A673 (cell line): ENCODE measurements around the gene DNAH3. TPM values are rescaled to one million over a fixed set of nuclear protein-coding genes. Genes with fewer than 3 reads are reported as not detected.

ENCODE experiments used
- BruUV-seq: library from RNA; stranded (reverse); fragments of 400-500 nt; replicated peaks from 2 replicates; lab custom pipeline; 2021; lab: Mats Ljungman, UMichigan
- CTCF ChIA-PET: fragments of 300-600 bp; sonication (Branson Sonifier 250); formaldehyde crosslinking; loops from one replicate; lab custom pipeline; 2022; ENCODE audit warnings: antibody characterized with exemption; lab: Charles Lee
- POLR2A ChIA-PET: fragments of 300-600 bp; sonication (Branson Sonifier 250); formaldehyde crosslinking; loops from one replicate; lab custom pipeline; 2022; ENCODE audit warnings: antibody characterized with exemption; ENCODE audit not compliant: low non-redundant PET; lab: Charles Lee
- DNase-seq: peaks from one replicate; pipeline ENCODE4 v3.0.0-alpha.2; 2015; ENCODE audit warnings: low spot score
- H3K27ac ChIP-seq: fragments of 200-600 bp; sonication (generic); 2 replicates; pipeline ENCODE4 v1.5.1; 2016; ENCODE audit warnings: mixed run types, low read depth, mild to moderate bottlenecking, mixed read lengths, antibody characterized with exemption, low read length; ENCODE audit not compliant: poor library complexity, severe bottlenecking
- H3K27me3 ChIP-seq: fragments of 200-600 bp; sonication (generic); replicated peaks from 2 replicates; pipeline ENCODE4 v1.6.1; 2017; ENCODE audit warnings: mixed run types, low read depth, mild to moderate bottlenecking, mixed read lengths, antibody characterized with exemption, low read length; ENCODE audit not compliant: insufficient read depth, poor library complexity
- H3K36me3 ChIP-seq: fragments of 200-600 bp; sonication (generic); 2 replicates; pipeline ENCODE4 v1.6.1; 2016; ENCODE audit warnings: mixed run types, mild to moderate bottlenecking, mixed read lengths, antibody characterized with exemption, low read length; ENCODE audit not compliant: insufficient read depth, poor library complexity, severe bottlenecking
- H3K4me1 ChIP-seq: fragments of 200-600 bp; sonication (generic); 2 replicates; pipeline ENCODE4 v1.6.1; 2017; ENCODE audit warnings: mixed run types, mild to moderate bottlenecking, mixed read lengths, antibody characterized with exemption, low read length; ENCODE audit not compliant: insufficient read depth, poor library complexity, severe bottlenecking
- H3K4me3 ChIP-seq: fragments of 200-600 bp; sonication (generic); 2 replicates; pipeline ENCODE4 v1.5.1; 2016; ENCODE audit warnings: low read depth, mixed run types, mild to moderate bottlenecking, mixed read lengths, low read length; ENCODE audit not compliant: poor library complexity, severe bottlenecking
- H3K9me3 ChIP-seq: fragments of 200-600 bp; sonication (generic); 2 replicates; pipeline ENCODE4 v1.6.1; 2016; ENCODE audit warnings: mixed run types, low read depth, mild to moderate bottlenecking, mixed read lengths, antibody characterized with exemption, low read length; ENCODE audit not compliant: poor library complexity, severe bottlenecking
- CTCF ChIP-seq: fragments of 300-800, 200-600 bp; sonication (generic); conservative IDR thresholded peaks from 2 replicates; pipeline ENCODE4 v1.5.1; 2017; ENCODE audit warnings: low read depth, mild to moderate bottlenecking, antibody characterized with exemption, low read length, moderate library complexity, mixed read lengths
- EZH2 ChIP-seq: fragments of 200-600 bp; sonication (generic); IDR thresholded peaks from 2 replicates; pipeline ENCODE4 v1.6.1; 2017; ENCODE audit warnings: borderline replicate concordance, low read depth, mild to moderate bottlenecking, mixed read lengths, antibody characterized with exemption, low read length; ENCODE audit not compliant: poor library complexity, severe bottlenecking
- intact Hi-C: fragments of 100-400 bp; cut with micrococcal nuclease; formaldehyde crosslinking; loops from one replicate; pipeline ENCODE4 v1.10.0; 2022; ENCODE audit not compliant: unreplicated experiment
- total RNA-seq: library from RNA; stranded (reverse); gene quantifications from 2 replicates; pipeline ENCODE4 v1.2.3, GENCODE V29; 2021

The DNAH3 gene
- total RNA-seq, 1 experiment from 2014 or later: not detected

- TF ChIP-seq CTCF (no peak), EZH2 (no peak)
- H3K36me3 ChIP-seq: no peaks in the 10 kb centered on the region
- no peak overlapping the region for H3K4me3 ChIP-seq
- ChIA-PET CTCF (no interaction called here), POLR2A (interaction anchor here (0.6 kb wide), 1 partner anchor 32 kb away, joined by 6 read pairs; no protein-coding TSS in a partner anchor)
- no TSS peak for BruUV-seq
- H3K27ac ChIP-seq: no peak overlapping the region
- H3K4me1 ChIP-seq: no peaks in the 10 kb centered on the region
- no peaks in the 10 kb centered on the region for H3K9me3 ChIP-seq
- no peak for DNase-seq
- intact Hi-C loops: no loop called here
- H3K27me3 ChIP-seq: no peaks in the 10 kb centered on the region
Measured at GRCh38 chr16:21169249-21169981, 18.8 kb upstream of the DNAH3 start.

- intact Hi-C loops: no loop called here
- TF ChIP-seq CTCF (no peak), EZH2 (no peak)
- BruUV-seq: no TSS peak
Measured at GRCh38 chr16:21167929-21168602, 17.4 kb upstream of the DNAH3 start.

GRCh38 chr16:21167360-21167759 is 16.7 kb upstream of the DNAH3 start:
- no peaks in the 10 kb centered on the region for H3K9me3 ChIP-seq
- H3K4me3 ChIP-seq: no peak overlapping the region
- no TSS peak for BruUV-seq
- no peaks in the 10 kb centered on the region for H3K36me3 ChIP-seq
- H3K27ac ChIP-seq: no peak overlapping the region
- CTCF ChIA-PET: no interaction called here
- no peak for DNase-seq
- H3K27me3 ChIP-seq: no peaks in the 10 kb centered on the region
- TF ChIP-seq EZH2 (no peak), CTCF (no peak)
- POLR2A ChIA-PET: no interaction called here
- peaks cover 6% of the 10 kb centered on the region for H3K4me1 ChIP-seq
- intact Hi-C loops: no loop called here

More at GRCh38 chr16:21167929-21168602, 17.4 kb upstream of the DNAH3 start:
- Histone ChIP-seq H3K27me3 (no peaks in the 10 kb centered on the region), H3K4me1 (peaks cover under 1% of the 10 kb centered on the region), H3K4me3 (no peak overlapping the region), H3K36me3 (no peaks in the 10 kb centered on the region), H3K9me3 (no peaks in the 10 kb centered on the region), H3K27ac (no peak overlapping the region)
- DNase-seq: no peak
- ChIA-PET CTCF (interaction anchor here (0.6 to 0.7 kb wide), 2 partner anchors 133 to 1168 kb away, joined by 3 to 4 read pairs; no protein-coding TSS in a partner anchor), POLR2A (no interaction called here)
